Fibroblast of peridontal ligament (primary cell): ENCODE data around the gene NPIPA1.
"Not testable (repeated sequence)": the region's sequence is repeated elsewhere in the genome, so short reads cannot be mapped to it uniquely, and the experiment has no call there.

Experiments used
- DNase-seq: peaks from one replicate; pipeline ENCODE4 v3.0.0-alpha.2; 2010; ENCODE audit errors: extremely low read depth

Gene NPIPA1

GRCh38 chr16:14976971-14977736, 39.9 kb downstream of the NPIPA1 start:
- DNase-seq = peak; percentile 26

GRCh38 chr16:14978281-14978680, 41.0 kb downstream of the NPIPA1 start:
- not testable (repeated sequence) for DNase-seq

GRCh38 chr16:14978908-14979307, 41.7 kb downstream of the NPIPA1 start:
- DNase-seq = not testable (repeated sequence)

GRCh38 chr16:14981234-14981633, 44.0 kb downstream of the NPIPA1 start:
- DNase-seq = not testable (repeated sequence)

GRCh38 chr16:14982521-14982920, 45.3 kb downstream of the NPIPA1 start:
- not testable (repeated sequence) for DNase-seq

GRCh38 chr16:14988092-14988491, 50.8 kb downstream of the NPIPA1 start:
- DNase-seq = not testable (repeated sequence)

GRCh38 chr16:14988661-14989191, 51.5 kb downstream of the NPIPA1 start:
- DNase-seq = not testable (repeated sequence)

- DNase-seq = not testable (repeated sequence)
Observed at GRCh38 chr16:14989291-14990281, 52.3 kb downstream of the NPIPA1 start.

- DNase-seq = not testable (repeated sequence)
Observed at GRCh38 chr16:14993277-14994151, 56.3 kb downstream of the NPIPA1 start.

- peak; percentile 32 for DNase-seq
Observed at GRCh38 chr16:14996702-14997101, 59.5 kb downstream of the NPIPA1 start.

GRCh38 chr16:14998300-14998699, 61.1 kb downstream of the NPIPA1 start:
- not testable (repeated sequence) for DNase-seq

GRCh38 chr16:14999845-15000244, 62.6 kb downstream of the NPIPA1 start:
- not testable (repeated sequence) for DNase-seq
